ENCODE results near the gene FECH.

The FECH gene

DNA sequence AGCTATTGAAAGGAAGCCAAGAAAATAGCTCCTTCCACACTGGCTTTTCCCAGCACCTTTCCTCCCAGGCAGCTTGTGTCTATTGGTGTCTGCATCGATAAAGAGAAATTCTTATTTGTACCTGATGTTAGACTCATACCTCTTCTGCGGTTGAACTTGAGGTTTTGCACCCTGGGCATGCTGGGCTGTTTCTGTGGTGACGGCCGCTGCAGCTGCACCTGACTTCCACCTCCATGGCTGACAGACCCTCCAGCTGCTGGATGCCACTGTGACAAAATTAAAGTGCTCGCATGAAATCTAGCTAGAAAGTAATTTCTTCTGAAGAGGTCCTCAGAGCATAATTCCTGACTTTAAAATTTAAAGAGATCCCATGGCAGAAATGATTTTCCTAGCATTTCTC lies 6.6 kb downstream of the FECH start:
- no peak for DNase-seq

DNA sequence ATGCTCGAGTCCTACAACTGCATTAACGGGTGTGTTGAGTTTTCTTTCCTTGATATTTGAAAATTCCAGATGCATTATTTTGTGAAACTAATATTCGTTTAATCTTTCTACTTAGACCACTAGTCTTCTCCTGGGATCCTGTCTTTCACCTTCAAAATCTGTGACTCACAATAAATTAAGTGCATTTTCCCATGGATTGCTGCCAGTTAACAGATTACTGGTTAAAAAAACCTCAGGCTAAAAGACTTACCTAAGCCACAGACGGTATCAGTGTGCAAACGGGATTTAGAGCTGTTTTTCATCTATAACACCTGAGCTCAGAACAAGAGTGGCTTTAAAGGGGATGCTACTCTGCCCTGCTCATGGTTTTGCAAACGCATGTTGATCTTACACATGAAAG lies 10.2 kb downstream of the FECH start:
- no peak for DNase-seq

DNA sequence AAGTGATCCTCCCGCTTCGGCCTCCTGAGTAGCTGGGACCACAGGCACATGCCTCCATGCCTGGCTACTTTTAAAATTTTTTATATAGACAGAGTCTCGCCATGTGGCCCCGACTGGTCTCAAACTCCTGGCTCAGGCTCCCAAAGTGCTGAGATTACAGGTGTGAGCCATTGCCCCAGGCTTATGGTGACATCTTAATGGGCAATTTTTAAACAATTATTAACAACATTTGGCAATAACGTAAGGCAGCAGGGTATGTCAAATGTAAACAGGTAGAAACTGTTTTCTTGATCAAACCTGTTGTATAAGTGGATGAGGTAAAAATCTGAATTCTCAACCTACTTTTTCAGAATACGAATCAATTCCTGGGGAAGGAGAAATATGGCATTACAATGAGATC lies 11.0 kb downstream of the FECH start:
- DNase-seq, result no peak

DNA sequence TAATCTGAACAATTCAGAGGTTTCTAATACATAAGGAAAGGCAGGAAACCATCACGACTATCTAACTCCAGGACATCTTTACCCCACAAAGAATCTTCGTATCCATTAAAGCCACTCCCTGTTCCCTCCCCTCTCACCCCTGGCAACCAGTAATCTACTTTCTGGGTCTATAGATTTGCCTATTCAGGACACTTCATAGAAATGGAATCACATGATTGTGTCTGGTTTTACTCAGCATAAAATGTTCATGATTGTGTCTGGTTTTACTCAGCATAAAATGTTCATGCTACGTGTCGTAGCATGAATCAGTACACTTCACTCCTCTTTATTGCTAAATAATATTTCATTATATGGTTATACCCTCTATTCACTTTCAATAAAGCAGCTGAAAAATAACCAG lies 11.6 kb downstream of the FECH start:
- DNase-seq, result no peak

DNA sequence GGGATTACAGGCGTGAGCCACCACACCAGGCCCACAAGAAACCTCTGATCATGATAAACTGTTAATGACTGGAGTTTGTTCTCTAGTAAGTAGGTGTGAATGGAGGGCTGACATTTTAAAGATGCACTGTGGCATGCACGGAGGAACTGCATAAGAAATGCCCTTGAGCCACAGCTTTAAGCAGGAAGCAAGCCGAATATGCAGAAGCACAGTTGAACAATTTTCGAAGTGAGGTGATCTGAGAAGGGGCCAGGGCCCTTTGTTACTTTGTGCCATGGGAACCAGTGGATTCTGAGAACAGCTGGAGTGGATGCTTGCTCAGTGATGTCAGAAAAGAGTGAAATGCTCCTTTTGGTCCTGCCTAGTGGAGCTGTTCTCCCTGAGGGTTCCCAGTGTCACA lies 16.3 kb downstream of the FECH start:
- no peak for DNase-seq

DNA sequence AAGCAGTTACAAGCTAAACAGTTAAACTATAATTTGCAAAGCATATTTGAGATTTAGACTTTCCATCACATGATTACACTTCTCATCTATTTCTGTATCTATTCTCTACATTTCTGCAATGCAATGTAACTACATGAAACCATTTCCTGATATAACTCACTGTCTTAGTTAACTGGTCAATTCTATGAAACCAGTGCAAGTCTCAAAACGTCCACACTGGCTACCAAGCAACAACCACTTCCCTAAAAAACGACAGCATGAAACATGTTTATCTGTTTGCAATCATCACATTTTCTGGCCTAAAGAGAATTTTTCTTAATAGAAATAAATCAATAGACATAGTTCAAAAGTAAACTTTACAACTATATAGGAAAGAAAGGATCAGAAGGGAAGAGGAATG lies 17.4 kb downstream of the FECH start:
- DNase-seq, result no peak

DNA sequence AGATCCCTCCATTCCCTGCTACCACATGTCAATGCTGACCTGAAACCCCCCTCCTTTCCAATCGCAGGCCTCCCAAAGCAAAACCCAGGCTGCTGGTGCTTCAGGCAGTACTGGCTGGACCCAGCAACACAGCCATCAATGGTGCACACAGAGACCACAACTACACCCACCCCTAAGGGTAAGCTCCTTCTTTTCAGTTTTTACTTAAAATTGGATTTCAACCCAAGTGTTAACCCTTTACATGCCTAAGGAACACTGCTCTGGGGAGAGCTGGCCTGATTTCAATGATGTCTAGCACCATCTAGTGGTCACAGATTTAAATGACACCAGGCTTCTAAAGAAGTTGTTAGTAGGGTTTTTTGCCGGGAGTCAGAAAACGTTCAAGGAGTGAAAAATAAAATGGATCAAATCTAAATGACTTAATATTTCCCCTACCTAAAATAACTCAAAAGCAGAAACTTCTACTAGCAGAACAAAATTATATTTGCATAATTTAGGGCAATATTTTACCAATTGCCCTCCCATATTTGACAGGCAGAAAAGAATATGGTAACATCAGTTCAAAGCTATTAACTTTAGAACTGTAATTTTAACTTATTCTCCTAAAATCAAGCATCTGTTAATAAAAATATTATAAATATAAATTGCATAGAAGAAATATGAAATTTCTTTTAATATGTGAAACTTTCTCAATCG lies 24.6 kb downstream of the FECH start:
- no peak for DNase-seq

DNA sequence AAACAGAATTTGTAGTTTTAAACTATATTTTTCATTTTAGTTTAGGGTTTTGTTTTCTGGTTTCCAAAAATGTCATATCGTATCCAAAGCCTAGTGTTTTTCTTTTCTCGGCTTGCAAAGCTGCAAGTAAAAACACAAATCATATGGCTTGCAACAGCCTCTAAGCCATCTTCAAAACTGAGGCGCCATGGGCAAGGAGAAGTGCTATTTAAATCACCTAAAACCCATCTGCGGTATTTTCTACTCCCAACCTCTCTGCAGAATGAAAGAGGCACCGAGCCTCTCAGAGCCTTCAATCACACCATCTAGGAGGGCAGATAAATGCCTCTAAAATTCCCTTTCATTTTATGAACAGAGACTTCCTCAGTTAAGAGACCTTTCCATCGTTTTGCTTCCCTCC lies 25.2 kb downstream of the FECH start:
- no peak for DNase-seq

DNA sequence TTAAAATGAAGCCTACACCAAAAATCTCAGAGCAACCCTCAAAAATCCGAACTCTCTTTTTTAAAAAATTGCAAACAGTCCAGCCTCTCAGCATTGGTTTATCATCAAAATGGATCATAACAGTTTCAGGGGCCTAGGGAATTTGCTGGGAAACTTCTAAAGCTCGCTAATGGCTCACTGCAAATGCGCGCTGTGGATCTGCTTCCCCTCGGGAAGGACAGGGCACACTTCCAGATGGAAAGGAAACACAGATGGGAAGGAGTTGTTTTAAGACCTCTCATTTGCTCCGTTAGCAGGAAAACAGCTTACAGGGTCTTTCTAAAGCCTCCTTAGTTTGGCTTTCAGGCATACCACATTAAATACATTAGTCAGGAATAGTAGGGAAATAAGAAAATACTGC lies 27.2 kb downstream of the FECH start:
- DNase-seq, result no peak

DNA sequence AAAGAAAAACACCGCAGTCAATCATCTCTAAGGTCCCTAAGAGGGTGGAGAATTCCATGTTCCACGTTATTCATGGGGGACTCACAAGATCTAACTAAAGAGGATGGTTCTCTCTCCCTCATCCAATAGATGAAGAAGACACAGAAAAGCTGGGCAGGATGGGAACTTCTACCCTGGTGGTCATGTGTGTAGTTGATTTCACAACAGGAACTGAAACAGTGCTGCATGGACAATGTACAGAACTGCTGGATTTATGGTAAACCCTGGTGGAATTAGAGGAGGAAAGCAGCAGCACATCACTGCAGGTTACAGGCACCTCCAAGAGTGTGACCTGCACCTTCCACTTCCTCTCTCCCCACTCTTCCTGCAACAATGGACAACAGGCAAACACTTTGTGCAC lies 31.4 kb downstream of the FECH start:
- no peak for DNase-seq

DNA sequence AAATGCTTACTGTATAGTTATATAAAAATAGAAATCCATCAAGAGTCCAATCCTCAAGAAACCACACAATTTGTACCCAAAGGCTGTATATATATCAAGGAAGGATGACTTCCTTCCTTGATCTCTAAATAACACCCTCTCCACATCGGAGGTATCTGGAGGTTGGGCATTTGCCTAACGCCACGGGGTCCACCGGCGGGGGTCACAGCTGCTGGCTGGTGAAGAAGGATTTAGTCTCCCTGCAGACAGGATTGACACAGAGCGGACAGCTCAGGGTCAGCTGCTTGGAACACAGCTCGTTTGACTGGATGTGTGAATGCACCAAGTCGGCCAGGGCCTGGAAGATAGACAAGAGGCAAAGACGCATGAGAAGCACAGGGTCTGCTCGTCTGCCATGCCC lies 36.0 kb downstream of the FECH start:
- DNase-seq, result no peak

DNA sequence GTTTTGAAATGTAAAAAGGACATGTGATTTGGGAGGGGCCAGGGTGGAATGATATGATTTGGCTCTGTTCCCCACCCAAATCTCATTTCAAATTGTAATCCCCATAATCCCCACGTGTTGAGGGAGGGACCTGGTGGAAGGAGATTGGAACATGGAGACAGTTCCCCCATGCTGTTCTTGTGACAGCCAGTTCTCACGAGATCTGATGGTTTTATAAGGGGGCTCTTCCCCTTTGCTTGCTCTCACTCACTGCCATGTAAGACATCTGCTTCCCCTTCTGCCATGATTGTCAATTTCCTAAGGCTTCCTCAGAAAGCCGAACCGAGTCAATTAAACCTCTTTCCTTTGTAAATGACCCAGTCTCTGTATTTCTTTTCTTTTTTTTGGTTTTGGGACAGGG lies 39.2 kb downstream of the FECH start:
- no peak for DNase-seq

DNA sequence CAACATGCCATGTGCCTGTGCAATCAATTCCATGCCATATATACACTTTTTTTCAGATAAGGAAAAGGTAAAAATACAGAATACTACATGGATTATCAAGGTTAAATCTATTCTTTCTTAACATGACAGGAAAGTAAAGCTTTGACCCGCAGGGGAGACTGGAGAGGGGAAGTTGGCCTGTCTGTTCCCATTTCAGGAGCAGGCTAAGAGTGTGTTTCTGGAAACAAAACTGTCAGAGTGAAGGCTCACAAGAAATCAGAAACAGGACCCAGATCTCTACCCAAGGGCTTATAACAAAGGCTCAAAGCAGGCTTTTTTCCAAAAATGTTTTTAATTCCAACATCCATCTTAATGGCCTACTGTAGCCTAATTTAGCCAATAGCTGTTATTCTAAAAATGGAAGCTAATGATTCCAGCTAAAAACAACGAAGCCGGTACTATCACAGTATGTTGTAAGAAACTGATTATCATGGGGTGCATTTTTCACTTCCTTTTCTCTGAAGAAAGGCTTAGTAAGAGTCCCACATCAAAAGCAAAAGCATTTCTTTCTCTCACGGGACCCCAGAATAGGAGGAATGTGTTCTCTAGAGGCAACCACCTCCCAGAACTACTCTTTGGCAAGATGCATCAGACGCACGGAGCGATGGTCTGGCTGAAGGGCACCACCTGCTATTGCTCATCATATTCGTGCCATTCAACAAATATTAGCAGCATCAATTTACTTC lies 41.4 kb downstream of the FECH start:
- DNase-seq, result no peak

DNA sequence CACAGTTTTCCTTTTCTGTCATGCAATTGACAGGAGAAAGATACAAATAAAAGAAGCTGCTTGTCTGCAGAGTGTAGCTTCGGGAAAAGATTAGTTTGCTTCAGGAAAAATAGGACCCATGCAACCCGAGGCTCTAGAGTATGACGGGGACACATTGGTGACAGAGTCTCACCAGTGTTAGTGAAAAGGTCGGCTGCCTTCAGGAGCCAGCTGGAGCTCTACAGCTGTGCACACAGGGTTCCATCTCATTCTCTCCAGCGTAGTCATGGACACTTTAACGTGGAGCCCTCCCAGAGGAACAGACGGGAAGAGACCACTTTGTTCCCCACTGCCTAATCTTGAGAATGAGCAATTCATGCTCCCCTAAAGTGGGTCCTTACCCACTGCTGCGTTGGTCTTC lies 42.9 kb downstream of the FECH start:
- DNase-seq, result no peak

DNA sequence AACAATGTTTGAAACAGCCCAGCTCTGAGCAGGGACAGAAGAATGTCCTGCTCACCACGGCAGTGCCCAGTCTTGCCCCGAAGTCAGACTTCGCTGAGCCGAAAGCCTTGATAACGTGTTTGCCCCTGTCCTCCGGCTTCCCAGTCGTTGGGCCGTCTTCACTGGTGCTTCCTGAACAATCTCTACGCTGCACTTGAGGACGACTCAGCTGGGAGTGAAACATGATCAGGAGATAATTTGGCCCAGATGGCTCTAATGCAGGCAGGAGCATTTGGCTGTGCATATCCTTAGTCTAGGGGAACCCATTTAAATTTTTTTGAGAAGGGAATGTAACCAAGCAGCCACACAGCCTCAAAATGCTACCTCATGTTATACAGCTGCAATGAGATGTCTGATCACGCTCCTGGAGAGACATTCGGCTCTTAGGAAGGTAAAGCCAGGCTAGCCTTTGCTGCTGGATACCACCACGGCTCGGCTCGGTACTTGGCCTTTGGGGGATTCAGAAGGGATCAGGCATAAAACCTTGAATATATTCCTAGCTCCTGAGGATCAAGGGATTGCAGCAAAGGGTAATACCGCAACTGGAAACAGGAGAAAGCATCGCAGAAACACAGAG lies 43.6 kb downstream of the FECH start:
- no peak for DNase-seq

DNA sequence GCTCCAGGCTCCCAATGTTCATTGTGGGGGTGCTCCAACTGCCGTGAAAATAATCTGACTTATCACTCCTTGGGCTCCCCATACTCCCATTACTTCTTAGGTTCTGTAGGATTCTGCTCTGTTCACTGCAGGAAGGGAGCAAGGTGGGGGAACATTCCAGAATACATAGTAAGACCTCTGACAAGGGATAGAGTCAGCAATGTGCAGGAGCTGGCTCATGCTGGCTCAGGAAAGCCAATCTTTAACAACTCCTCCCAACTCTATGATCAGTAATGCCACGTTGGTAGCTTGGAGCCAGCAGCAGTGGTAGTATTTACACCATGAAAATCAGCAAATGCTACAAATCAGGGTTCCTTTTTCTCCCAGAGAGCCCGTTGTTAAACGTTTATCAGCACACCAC lies 44.4 kb downstream of the FECH start:
- DNase-seq, result no peak

DNA sequence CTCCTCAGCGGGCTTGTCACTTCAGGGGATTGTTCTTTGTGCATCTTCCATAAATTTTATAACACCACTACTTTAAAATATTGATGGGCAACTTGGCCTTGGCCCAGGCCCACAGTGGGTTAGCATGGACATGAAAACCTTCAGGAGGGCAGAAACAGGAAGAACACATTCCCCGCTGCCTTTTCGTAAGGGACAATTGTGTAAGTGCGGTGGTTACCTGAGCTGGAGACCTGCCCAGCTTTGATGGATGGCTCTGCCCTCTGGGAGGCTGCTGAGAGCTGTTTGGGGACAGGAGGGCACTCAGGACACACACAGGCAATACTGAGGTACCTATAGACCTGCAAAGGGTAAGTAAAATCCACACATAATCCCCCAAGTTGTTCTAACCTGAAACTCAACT lies 46.8 kb downstream of the FECH start:
- no peak for DNase-seq

DNA sequence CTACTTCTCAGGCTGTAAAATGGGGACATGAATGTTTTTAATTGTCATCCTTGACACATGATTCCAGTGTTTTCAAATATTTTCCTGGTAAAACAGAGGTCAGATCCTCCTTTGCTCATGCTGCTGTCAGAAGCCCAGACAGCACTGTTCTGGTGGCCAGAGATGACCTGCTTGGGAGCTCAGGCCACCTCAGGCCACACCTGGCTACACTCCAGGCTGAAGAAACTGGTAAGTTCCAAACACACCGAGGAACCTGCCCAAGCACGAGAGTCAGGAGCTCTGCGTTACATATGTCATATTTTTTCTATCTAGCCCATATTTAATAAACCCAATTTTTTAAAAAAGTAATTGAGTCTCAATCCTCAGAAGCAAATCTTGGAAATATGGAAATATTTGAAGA lies 47.9 kb downstream of the FECH start:
- no peak for DNase-seq

DNA sequence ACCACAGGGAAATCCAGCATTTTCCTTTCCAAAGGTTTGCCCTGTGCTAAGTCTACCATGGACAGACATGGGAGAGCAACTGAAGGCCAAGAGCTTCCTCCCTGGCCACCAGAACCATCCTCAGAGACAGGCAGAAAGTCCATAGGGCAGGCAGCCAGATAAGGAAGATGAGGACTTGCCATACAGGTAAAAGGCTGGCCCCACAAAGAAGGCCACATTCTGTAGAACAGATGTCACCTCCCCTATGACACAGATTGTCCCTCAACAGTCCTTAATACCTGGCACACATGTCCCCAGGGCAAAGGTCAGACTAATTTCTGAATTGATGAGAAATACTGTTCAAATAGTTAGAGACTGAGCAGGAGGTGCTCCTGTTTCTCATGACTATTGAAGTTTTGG lies 52.0 kb downstream of the FECH start:
- no peak for DNase-seq

DNA sequence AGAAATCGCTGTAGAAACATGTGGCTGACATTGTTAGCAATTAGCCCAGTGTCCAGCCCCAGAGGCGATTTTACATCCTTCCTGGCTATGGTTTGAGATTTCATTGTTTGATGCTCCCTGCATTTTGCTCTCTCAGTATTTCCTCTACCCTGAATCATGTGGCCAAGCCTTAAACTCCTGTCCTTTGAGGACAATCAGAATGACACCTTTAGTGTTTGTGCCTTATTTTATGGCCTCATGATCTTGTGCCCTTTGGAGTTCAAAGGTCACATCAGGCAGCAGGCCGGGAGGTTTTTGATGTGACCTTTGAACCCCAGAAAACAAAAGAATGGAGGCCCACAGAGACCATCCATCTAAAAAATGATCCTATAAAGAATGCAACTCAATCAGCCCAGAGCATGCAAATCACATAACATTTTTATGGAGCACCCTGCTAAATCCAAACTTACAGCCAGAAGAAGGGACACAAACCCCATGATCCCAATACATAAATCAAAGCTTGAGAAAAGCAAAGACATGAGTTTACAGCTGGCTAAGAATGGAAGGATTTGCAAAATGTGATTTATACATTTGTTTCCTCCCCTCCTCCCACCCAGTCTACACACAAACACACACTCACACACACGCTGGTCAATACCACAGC lies 52.5 kb downstream of the FECH start:
- DNase-seq, result no peak

DNA sequence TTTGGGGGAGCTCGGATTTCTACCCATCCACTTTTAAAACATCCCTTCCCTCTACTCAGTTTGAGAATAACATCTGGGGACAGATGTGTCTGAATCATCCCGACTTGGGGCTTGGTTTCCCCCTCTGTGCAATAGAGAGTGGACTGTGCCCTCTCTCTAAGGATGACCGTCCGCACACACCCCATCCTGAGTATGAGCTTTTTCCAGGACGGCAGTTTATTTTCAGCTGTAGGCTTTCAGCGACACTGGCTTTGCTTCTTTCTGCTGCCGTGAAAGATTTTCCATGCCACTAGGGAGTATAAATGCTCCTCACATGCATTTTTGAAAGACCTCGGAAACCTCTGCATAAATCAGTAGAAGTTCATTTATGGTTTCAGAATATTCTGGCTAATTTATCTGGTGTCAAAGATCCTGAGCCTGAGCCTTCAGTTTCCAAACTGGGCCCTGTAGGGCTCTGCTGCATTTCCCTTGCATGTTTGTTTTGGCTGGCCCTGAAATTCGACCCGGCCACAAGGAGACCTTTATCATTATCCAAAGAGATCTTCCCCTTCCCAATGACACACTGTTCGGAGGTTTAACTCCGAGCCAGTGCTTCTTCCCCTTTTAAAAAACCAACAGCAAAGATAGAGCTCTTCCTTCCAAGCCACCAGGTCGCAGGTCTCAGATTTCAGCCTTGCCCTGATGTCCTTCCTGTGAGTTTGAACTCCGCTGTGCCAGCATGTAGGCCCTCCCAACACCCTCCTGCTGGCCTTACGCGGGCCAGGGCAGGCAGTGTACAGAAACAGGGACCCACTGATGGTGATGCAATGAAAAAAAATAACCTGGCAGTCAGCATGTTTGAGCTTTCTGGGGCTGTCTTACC lies 53.3 kb downstream of the FECH start:
- DNase-seq, result no peak

DNA sequence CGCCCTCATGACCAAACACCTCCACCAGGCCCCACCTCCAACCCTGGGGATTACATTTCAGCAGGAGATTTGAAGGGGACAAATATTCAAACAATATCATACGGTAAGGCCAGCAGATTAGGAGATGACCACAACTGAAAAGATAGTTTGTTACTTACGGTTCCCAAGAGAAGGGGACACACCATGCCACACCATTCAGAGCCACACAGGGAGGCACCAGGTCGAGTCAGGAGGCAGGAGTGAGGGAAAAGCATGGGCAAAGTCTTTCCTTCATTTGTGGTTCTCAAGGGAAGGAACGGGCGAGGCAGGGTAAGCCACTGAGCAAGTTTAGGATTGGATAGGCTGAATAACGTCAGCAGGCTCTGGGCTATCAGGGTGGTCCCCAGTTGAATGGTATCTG lies 57.4 kb downstream of the FECH start:
- DNase-seq, result no peak

Measured in activated gamma-delta T cell treated with Interleukin-2 at 50 U/mL for 16 hours (primary cell).